ENCODE data around the gene RPSA.
A peak's percentile ranks its signal among the peaks of the same experiment; 100 is the strongest.
"Not testable (repeated sequence)": the region's sequence is repeated elsewhere in the genome, so short reads cannot be mapped to it uniquely, and the experiment has no call there.

Gene RPSA

GRCh38 chr3:39406368-39407258 is at the start of gene RPSA:
RPSA (plus strand) TSS chr3:39406720; CDS start chr3:39407654, 934 bp downstream.
- peak; percentile 94 for FAIRE-seq

DNA sequence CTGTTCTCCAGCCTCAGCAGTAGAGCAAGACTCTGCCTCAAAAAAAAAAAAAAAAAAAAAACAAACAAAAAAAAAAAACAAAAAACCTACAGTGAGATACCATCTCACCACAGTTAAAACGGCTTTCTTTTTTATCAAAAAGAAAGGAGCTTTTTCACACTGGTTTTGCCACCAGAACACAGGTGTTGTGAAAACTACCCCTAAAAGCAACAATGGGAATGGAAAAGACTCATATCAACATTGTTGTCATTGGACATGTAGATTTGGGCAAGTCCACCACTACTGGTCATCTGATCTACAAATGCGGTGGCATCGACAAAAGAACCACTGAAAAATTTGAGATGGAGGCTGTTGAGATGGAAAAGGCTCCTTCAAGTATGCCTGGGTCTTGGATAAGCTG is 48.2 kb upstream of the RPSA start:
- FAIRE-seq: no peak

DNA sequence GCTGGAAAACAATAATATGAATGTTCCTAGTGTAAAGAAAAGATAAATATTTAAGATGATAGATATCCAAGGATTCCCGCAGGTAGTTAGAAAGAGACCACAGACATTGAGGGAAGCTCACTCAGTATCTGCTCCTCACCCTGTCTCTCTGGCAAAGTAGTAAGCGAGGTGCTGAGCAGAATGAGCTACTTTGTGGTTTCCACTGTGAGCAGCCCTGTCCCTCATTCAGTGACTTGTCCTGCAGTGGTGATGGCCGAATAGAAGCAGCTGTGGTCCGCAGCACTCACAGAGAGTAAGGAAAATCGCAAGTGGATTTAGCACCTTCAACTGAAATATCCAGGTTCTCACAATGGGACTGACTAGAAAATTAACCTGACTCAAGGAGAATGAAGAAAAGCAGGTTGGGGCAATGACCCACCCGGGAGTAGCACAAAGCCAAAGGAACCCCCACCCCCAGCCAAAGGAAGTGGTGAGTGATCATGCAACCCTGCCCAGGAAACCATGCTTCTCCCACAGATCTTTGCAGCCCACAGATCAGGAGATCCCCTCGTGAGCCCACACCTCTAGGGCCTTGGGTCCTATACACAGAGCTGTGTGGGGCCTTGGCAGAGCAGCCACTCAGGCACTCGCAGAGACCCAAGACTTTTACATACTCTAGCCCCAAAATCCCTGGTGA is 45.1 kb upstream of the RPSA start:
- no peak for FAIRE-seq

GRCh38 chr3:39362192-39362591 is 44.3 kb upstream of the RPSA start:
- no peak for FAIRE-seq

GRCh38 chr3:39362812-39363211 is 43.7 kb upstream of the RPSA start:
- FAIRE-seq: no peak

DNA sequence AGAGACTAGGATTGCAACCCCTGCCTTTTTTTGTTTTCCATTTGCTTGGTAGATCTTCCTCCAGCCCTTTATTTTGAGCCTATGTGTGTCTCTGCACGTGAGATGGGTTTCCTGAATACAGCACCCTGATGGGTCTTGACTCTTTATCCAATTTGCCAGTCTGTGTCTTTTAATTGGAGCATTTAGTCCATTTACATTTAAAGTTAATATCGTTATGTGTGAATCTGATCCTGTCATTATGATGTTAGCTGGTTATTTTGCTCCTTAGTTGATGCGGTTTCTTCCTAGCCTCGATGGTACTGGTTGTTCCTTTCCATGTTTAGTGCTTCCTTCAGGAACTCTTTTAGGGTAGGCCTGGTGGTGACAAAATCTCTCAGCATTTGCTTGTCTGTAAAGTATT is 36.1 kb upstream of the RPSA start:
- not testable (repeated sequence) for FAIRE-seq

DNA sequence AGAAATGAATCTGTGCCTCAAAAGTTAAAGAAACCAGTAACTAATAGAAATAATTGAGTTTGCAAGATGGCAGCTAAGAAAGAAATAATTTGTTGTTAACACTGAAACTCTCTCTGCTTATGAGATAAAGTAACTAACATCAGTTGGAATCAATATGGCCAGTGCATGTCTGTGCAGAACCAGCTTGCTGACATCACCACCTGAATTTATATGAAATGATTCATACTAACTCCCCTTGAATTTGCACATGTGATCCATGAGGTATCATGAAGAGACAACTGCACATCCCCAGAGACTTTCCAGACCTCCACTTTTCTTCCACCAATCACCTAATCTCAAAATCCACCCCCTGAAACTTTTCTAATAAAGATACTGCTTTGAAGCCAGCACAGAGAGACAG is 33.7 kb upstream of the RPSA start:
- no peak for FAIRE-seq

DNA sequence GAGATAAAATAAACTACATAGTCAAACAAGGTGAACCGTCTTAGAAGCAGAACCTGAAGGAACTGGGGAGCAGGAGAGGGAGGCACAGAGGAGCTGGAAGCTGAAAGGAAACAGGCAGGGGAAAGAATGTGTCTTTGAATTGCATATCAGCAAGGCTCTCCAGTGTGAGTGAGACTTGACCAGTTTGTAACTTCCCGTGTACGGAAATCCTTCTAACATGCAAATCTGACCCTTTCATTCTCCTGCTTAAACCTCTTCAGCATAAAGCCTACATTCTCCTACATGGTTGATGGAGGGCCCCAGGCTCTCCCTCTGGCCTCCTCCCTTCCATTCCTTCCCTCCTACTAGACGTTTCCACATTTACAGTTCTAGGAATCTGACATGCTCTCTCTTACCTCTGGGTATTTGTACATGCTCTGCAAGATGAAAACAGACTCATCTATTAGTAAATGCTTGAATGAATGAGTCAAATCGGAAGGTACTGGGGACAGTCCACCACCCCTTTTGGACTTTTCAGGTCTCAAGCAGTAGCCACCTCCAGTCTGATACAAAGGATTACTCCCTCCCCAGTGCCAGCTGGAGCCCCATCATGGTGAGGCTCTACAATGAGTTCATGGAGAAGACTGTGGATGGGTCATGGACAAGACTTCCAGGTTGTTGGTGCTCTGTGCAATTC is 29.4 kb upstream of the RPSA start:
- no peak for FAIRE-seq

GRCh38 chr3:39378088-39378487 is 28.4 kb upstream of the RPSA start:
- no peak for FAIRE-seq

DNA sequence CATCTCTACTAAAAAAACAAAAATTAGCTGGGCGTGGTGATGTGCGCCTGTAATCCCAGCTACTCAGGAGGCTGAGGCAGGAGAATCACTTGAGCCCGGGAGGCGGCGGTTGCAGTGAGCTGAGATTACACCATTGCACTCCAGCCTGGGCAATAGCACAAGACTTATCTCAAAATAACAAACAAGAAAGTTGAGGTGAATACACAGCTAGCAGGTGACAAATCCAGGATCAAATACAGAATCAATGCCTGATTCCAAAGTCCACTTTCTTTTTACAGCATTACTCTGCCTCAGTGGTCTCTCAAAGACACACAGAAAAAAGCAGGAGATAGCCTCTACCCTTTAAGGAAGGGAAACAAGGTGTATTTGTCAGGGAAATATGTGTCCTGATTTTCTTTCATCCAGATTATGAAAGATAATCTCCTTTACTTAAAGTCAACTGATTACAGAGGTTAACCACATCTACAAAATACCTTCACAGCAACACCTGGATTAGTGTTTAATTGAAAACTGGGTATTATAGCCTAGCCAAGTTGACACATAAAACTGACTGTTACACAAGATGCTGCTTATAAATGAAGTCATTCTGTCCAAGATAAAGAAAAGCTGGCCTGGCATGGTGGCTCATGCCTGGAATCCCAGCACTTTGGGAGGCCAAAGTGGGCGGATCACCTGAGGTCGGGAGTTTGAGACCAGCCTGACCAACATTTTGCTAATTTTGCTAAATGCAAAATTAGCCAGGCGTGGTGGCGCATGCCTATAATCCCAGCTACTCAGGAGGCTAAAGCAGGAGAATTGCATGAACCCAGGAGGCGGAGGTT is 27.4 kb upstream of the RPSA start:
- FAIRE-seq: no peak

DNA sequence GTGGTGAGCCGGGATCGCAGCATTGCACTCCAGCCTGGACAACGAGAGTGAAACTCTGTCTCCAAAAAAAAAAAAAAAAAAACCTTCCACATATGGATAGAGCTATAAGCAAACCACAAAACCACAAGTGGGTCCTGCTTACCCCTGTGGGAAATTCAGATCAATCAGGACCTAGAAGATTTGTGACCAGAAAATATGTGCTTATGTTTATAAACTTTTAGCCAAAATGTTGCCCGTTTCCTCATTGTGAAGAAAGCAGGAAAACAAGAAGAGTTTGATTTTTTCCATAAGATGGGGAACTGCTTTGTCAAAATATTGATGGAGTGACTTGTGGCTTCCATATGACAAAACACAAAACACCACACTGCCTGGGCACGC is 26.8 kb upstream of the RPSA start:
- no peak for FAIRE-seq

DNA sequence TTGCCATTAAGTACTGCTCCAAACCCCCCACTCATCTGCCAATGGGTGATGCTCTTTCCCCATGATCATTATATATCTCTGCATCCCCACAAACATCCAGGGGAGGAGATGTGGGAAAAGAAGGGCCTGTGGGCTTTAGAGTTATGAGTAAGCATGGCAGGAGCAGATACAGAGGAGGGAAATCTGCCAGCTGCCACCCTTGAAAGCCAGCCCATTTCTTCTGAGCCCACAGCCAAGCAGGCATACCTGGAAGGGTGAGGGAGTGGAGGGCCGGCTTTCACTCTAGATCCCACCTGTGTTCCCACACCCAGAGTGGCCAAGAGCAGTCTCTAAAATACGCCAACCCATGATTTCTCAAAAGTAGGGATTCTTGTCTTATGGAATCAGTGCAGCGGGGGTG is 25.1 kb upstream of the RPSA start:
- FAIRE-seq: no peak

DNA sequence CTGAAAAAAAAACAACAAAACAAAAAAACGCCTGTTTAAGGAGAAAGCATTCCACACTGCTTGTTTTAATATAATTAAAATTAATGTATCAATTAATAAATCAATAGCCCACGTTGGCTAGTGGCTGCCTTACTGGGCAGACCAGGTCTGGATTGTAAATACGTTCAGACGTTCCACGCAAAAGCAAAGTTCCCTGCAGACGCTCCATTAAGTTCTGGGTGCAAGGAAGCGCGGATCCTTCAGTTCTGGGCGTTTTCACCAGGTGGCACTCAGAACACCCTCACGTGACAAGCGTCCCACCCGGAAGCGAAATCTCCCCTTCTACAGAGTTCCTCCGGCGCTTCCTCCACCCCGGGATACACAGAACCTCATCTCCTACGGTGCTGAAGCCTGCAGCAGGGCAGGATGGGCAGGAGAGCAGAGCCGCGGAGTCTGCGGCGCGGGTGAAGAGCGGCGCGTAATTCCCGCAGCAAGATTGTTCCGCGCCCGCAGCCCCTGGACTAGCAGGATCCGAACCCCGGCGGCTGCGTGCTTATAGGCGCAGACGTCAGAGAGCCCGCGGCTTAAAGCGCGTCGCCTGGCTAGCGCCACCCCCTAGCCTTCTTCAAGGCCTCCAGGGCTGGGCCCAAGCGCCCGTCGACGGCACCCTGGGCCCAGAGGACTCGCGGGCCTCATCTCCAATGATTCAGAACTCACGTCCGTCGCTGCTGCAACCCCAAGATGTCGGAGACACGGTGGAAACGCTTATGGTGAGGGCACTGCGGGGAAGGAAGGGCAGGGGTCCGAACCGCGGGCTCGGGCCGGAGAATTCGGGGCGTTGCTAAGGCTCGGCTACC is 23.3 kb upstream of the RPSA start, which contains the start of gene SLC25A38:
Gene SLC25A38, plus strand, starts transcription at position 326 of the 836 bp plus-strand sequence. Its CDS starts 355 bp downstream, at position 681.
- FAIRE-seq: no peak

GRCh38 chr3:39383881-39384664 is 22.4 kb upstream of the RPSA start:
- FAIRE-seq: peak; percentile 9

DNA sequence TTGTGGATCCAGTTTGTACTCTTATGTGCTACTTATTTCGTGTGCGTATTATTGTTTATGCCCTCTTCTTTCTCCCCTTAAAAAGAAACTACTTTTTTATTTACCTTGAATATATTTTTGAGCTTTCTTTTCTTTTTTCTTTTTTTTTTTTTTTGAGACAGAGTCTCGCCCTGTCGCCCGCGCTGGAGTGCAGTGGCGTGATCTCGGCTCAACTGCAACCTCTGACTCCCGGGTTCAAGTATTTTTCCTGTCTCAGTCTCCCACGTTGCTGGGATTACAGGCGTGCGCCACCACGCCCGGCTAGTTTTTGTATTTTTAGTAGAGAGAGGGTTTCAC is 21.9 kb upstream of the RPSA start:
- FAIRE-seq: no peak

- FAIRE-seq: no peak
Observed at GRCh38 chr3:39385456-39386090, 20.9 kb upstream of the RPSA start.

DNA sequence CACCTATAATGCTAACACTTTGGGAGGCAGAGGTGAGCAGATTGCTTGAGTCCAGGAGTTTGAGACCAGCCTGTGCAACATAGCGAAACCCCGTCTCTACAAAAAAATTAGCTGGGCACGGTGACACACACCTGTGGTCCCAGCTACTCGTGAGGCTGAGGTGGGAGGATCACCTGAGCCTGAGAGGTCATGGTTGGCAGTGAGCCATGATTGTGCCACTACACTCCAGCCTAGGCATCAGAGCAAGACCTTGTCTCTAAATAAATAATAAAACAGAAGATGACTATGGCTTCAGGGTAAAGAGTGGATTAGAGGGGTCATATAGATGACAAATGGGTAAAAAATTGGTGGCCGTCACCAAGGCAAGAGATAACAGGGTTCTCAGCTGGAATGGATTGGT is 20.2 kb upstream of the RPSA start:
- FAIRE-seq: no peak

DNA sequence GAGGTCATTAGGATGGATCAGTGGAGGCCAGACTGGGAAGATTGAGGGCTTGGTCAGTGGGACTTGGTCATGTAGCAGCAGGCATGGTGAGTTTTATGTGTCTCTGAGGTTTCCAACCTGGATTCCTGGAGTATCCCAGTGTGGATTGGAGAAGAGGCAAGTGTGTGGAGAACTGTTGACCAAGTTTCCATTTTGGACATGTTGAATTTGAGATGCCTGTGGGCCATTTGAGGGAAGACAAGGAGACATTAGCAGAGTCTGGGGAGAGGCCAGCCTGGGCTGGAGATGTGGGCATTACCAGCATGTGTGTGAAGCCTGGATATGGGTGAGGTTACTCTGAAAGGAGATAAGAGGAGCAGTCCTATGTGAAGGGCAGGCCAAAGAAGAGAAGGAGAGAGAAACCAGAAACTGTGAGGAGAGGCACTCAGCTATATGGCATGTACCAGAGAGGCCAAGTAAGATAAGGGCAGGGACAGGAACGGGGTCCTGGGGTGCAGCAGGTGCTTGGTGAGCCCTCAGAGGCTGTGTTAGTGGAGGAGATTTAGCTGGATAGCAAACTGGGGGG is 19.0 kb upstream of the RPSA start:
- FAIRE-seq: no peak

DNA sequence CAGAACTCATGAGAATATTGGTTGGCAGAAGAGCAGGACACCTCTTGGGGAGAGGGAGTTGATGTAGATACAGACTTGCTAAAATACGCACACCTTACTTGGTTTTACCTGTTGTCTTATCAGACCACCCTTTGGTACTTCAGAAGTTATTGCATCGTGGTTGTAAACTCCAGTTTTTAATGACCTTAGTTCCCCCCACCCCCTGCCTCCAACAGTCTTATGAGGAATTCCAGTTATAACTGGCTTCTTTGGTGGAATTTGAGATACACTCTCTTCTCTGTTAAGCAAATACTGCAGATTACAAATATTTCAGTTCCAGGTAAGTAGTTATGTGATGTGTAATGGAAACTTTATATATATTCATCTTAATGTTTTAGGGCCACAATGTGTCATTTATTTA is 18.4 kb upstream of the RPSA start:
- FAIRE-seq: no peak

- no peak for FAIRE-seq
Observed at GRCh38 chr3:39388741-39389248, 17.7 kb upstream of the RPSA start.

Measured in A204.1 (cell line).